NOMO-1 treated with DMSO at 0.1 percent for 48 hours (cell line): ENCODE data around the gene SNAP47.

Experiments
- DNase-seq: peaks from one replicate; lab custom pipeline; 2025; ENCODE audit not compliant: unreplicated experiment; lab: John Stamatoyannopoulos, UW

SNAP47 gene

GRCh38 chr1:227731696-227732585, 3.3 kb upstream of the SNAP47 start:
- no peak for DNase-seq

- DNase-seq: no peak
These were observed 2.5 kb upstream of the SNAP47 start for GRCh38 chr1:227732586-227733308.

- no peak for DNase-seq
These were observed 1.9 kb upstream of the SNAP47 start for GRCh38 chr1:227733309-227733705.

- no peak for DNase-seq
These were observed 1.3 kb upstream of the SNAP47 start for GRCh38 chr1:227733751-227734545.

GRCh38 chr1:227734546-227734855, 734 bp upstream of the SNAP47 start:
- DNase-seq: no peak

- DNase-seq: no peak
These were observed 477 bp downstream of the SNAP47 start for GRCh38 chr1:227735539-227736285.

GRCh38 chr1:227736814-227737432, 1.7 kb downstream of the SNAP47 start:
- no peak for DNase-seq

- DNase-seq: no peak
These were observed 3.6 kb downstream of the SNAP47 start for GRCh38 chr1:227738820-227739219.

- no peak for DNase-seq
These were observed 4.4 kb downstream of the SNAP47 start for GRCh38 chr1:227739636-227740035.

GRCh38 chr1:227740401-227740960, 5.2 kb downstream of the SNAP47 start:
- DNase-seq: no peak

- DNase-seq: no peak
These were observed 6.1 kb downstream of the SNAP47 start for GRCh38 chr1:227741166-227741870.

GRCh38 chr1:227742738-227743715, 7.8 kb downstream of the SNAP47 start:
- DNase-seq: no peak

GRCh38 chr1:227744668-227745067, 9.4 kb downstream of the SNAP47 start:
- no peak for DNase-seq

GRCh38 chr1:227745568-227746265, 10.5 kb downstream of the SNAP47 start:
- no peak for DNase-seq

GRCh38 chr1:227746676-227747075, 11.4 kb downstream of the SNAP47 start:
- no peak for DNase-seq

- no peak for DNase-seq
These were observed 12.1 kb downstream of the SNAP47 start for GRCh38 chr1:227747382-227747781.

GRCh38 chr1:227747948-227748495, 12.8 kb downstream of the SNAP47 start:
- DNase-seq: no peak
